Sigmoid colon (tissue), 3 donors: ENCODE measurements around the gene CFAP210.

Experiments used
- CTCF ChIP-seq, 4 experiments: fragments of 450-650 bp in 3 of 4; fragments of 200-600 bp in 1 of 4; IDR thresholded peaks; one replicate each; pipeline ENCODE4 v1.5.1; 2016 to 2019; ENCODE audit warnings: antibody characterized with exemption in 4 of 4, mild to moderate bottlenecking in 3 of 4, moderate library complexity in 2 of 4
- POLR2A ChIP-seq, 2 donors: fragments of 450-650 bp; IDR thresholded peaks; one replicate each; pipeline ENCODE4 v1.6.1; 2016; ENCODE audit warnings: antibody characterized with exemption in 2 of 2, mild to moderate bottlenecking in 2 of 2, moderate library complexity in 2 of 2

GRCh38 chr2:169690958-169691357 is 3.2 kb downstream of the CFAP210 start:
- TF ChIP-seq CTCF (IDR thresholded peaks at IDR 0.05) (no peak), POLR2A (IDR thresholded peaks at IDR 0.05) (no peak)
